HG02970 (cell line): Measurements from ENCODE around the gene LSP1.

ENCODE experiments used
- ATAC-seq: cut with Tn5 transposase; IDR thresholded peaks from one replicate; pipeline ENCODE4 v1.9.1; 2021; ENCODE audit warnings: mild to moderate bottlenecking, moderate library complexity, moderate number of reproducible peaks; ENCODE audit not compliant: unreplicated experiment, low FRiP score

The LSP1 gene

DNA sequence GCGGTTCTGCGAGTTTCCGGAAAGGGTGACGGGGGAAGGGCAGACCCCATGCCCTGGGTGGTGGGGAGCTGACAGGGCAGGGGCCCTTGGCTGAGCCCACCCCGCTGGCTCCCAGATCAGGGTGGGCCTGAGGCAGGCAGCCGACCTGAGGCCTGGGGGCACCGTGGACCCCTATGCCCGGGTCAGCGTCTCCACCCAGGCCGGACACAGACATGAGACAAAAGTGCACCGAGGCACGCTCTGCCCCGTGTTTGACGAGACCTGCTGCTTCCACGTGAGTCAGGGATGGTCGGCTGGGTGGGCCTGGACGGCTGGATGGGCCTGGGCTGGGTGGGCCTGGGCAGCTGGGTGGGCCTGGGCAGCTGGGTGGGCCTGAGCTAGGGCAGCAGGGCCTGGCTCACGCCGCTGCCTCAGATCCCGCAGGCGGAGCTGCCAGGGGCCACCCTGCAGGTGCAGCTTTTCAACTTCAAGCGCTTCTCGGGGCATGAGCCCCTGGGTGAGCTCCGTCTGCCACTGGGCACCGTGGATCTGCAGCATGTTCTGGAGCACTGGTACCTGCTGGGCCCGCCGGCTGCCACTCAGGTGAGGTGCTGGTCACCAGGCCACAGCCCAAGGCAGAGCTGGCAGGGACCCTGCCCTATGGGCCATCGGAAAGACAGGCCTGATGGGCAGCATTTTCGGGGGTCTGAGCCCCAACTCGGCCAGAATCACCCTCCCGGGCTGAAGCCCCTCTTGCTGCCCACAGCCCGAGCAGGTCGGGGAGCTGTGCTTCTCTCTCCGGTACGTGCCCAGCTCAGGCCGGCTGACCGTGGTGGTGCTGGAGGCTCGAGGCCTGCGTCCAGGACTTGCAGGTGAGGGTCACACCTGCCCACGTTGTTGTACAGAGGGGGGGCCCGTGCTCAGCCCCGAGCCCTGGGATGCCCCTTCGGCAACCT is 16.6 kb upstream of the LSP1 start:
- no peak for ATAC-seq

GRCh38 chr11:1837171-1838076 is 15.5 kb upstream of the LSP1 start:
- no peak for ATAC-seq

DNA sequence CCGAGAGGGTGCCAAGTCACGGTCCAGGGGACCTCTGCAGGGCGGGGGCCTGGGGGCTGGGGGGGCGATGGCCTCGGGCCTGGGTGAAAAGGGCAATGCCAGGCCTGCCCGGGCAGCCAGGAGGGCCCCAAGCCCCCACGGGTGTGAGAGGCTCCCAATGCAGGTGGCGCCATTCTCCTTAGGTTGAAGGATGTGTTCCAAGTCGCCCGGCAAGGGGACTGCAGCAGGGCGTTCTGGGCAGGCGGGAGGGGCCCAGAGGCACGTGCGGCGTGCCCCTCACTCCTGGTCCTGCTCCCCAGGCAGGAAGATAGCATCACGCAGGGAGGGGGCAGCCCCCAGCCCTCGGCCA is 14.8 kb upstream of the LSP1 start:
- no peak for ATAC-seq

- ATAC-seq: no peak
These were observed 14.3 kb upstream of the LSP1 start, which contains the start of gene TNNI2 for GRCh38 chr11:1838426-1839144. Gene TNNI2, plus strand, starts transcription at chr11:1838981. Its CDS starts 716 bp downstream, at chr11:1839697.

DNA sequence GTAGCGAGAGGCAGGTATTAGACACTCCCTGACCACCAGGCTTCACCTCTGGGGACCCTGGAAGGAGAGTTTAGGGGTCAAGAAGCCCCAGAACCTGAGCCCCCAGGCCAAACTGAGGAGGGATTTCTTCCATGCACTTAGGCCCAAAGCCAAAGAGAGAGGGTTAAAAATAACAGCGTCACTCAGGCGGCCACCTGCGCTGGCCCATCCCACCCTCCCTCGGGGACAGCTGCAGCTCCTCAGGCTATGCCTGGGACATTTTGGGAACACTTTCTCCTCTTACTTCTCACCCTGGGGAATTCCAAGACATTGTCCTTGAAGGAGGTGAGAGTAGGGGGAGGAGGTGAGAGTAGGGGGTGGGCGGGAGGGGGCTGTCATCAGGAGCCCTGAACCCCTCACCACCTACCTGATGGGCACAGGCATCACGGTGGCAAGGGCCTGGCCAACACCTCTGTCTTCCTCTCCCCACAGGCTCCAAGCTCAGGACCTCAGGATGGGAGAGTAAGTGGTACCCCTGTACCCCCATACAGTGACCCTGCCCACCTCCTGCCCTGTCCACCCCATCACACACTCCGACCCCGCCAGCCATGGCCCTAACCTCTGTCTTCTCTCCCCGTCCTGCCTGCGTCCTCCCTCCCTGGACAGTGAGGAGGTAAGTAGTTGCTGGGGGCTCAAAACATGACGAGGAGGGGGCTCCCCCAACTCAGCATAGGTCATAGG is 13.5 kb upstream of the LSP1 start:
- ATAC-seq: no peak

DNA sequence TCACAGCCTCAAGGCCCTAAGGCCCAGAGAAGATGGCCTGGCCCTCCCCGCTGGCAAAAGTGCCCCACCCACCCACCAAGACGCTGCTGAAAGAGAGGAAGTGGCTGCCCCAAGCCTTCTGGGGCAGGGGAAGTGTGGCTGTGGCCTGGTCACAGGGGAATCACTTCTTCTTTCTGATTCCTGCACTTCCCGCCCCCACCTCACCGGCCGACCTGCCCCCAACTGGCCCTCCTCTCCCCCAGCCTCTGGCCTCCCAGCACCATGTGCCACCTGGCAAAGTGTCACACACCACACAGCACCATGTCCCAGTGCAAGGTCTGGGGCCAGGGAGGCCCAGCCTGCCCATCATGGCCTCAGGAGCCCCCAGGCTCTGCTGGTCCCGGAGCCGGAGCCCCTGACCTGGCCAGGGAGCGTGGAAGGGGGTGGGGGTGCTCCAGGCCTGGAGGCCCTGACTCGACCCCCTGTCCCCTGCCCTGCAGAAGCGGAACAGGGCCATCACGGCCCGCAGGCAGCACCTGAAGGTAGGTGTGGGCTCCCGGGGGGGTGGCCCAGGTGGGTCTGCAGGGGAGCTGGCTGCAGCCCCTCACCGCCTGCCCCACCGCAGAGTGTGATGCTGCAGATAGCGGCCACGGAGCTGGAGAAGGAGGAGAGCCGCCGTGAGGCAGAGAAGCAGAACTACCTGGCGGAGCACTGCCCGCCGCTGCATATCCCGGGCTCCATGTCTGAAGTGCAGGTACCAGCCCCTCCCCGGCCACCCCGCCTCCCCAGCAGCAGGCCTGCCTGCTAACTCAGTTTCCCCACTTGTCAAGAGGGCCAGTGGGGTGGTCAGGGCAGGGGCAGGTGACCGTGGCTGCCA is 12.7 kb upstream of the LSP1 start:
- ATAC-seq: no peak

- ATAC-seq: no peak
These were observed 12.0 kb upstream of the LSP1 start for GRCh38 chr11:1840780-1841480.

DNA sequence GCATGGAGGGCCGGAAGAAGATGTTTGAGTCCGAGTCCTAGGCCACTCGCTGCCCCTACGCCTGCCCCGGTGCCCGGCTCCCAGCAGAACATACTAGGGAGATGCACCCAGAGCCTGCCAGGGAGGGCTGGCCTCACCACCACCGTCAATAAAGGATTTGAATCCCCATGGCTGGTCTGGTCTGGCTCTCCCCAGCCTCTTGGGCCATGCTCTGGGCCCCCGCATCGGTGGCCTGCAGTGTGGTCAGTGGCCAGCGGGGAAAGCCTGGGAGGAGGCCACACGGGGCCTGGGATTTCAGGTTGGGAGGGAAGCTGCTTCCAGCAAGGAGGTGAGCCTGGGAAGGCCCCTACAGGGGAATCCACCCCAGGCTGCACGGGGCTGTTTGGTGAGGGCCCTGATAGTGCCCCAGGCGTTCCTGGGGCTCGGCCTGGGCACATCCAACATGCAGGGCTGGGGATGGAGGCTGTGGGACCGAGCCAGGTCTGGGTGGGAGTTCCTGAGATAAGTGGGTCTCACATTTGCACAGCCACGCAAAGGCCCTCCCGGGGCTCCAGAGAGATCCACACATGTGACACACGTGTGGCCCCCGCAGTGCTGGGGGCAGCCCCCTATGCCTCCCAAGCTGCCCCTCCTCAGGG is 11.3 kb upstream of the LSP1 start:
- no peak for ATAC-seq

- no peak for ATAC-seq
These were observed 10.5 kb upstream of the LSP1 start for GRCh38 chr11:1842149-1843097.

DNA sequence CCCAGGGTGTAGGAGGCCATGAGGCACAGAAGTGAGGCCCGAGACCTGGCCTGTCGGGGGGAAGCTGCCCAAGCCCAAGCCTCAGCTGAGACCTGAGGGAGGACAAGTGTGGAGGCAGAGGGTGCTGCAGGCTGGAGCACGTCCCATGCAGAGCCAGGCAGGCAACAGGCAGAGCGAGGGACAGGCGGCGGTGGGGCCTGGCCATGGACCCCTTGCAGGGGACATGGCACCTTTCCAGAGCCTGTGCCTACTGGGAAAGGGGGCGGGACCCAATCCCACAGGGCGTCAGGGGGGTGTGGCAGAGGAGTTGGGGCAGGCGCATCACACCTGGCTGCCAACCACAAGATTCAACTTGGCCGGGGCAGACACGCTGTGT is 9.8 kb upstream of the LSP1 start:
- ATAC-seq: no peak

GRCh38 chr11:1843796-1844195 is 9.1 kb upstream of the LSP1 start:
- no peak for ATAC-seq

GRCh38 chr11:1844221-1845094 is 8.4 kb upstream of the LSP1 start:
- ATAC-seq: no peak

DNA sequence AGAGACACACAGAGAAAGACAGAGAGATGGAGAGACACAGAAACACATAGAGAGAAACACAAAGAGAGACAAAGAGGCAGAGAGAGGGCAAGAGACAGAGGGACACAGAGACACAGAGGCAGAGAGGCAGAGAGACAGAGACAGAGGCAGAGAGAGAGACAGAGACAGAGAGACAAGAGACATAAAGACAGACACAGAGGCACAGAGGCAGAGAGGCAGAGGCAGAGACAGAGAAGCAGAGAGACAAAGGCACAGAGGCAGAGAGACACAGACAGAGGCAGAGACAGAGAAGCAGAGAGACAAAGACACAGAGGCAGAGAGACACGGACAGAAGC is 7.8 kb upstream of the LSP1 start:
- no peak for ATAC-seq

DNA sequence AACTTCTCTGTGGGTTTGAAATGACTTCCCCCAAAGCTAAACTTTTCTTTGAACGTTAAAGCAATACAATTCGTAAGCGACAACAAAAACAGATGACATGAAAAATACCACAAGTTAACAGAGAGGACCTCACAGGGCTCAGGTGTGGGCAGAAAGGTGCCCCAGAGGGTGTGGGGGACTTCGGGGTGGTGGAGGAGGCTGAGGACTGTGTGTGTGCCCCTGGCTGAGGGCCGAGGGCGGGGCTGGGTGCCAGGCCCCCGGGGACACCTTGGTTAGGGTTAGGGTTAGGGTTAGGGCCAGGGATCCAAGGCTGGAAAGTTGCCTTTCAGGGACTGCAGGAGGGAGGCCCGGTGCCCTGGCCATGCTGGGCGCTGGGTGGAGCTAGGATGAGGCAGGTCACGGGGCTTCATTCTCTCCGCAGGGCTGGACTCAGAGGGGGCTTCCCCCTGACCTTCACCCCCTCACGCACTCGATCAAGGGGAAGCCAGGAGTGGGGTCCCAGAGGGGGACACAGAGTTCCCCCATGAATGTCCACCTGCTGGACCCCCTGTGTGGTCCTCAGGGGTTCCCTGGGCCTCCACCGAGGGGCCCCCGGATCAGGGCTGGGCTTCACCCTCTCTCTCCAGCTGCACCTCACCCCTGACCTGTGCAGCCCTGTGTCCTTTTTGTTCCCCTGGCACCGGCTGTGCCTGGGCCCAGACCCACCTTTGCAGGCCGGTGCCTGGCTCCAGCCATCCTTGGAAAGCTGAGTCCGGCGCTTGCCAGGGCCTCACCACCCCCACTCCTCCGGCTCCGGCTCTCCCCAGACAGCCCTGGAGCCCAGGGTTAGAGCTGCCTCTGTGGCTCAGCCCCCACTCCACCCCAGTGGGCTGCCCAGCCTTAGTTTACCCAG is 7.1 kb upstream of the LSP1 start:
- ATAC-seq: no peak

- no peak for ATAC-seq
These were observed 6.4 kb upstream of the LSP1 start for GRCh38 chr11:1846453-1846932.
